Stimulated activated effector memory CD8-positive, alpha-beta T cell treated with anti-CD3 and anti-CD28 coated beads, Interleukin-12 subunit alpha, Interleukin-12 subunit beta, amount 100 ng/mL, for 72 hours (primary cell): Measurements from ENCODE around the gene TMEM204.
"Not testable (repeated sequence)": the region's sequence is repeated elsewhere in the genome, so short reads cannot be mapped to it uniquely, and the experiment has no call there.

Experiments used
- ATAC-seq: fragments of 150-1000 bp; cut with Tn5 transposase; 2 replicates; pipeline ENCODE4 v1.10.0; 2021
- DNase-seq, 2 donors: peaks; one replicate each; pipeline ENCODE4 v3.0.0; 2021 to 2022; ENCODE audit warnings: low spot score in 2 of 2
- H3K27ac Mint-ChIP-seq: one replicate; pipeline ENCODE4 v1.8.0; 2022; ENCODE audit warnings: mild to moderate bottlenecking, mixed read lengths
- H3K36me3 Mint-ChIP-seq: one replicate; pipeline ENCODE4 v1.8.0; 2022; ENCODE audit warnings: mild to moderate bottlenecking, mixed read lengths
- H3K4me1 Mint-ChIP-seq: one replicate; pipeline ENCODE4 v1.8.0; 2022; ENCODE audit warnings: mixed read lengths
- H3K4me3 Mint-ChIP-seq: one replicate; pipeline ENCODE4 v1.8.0; 2022; ENCODE audit warnings: mild to moderate bottlenecking, mixed read lengths
- H3K9me3 Mint-ChIP-seq: one replicate; pipeline ENCODE4 v1.8.0; 2022; ENCODE audit warnings: mixed read lengths

The TMEM204 gene

DNA sequence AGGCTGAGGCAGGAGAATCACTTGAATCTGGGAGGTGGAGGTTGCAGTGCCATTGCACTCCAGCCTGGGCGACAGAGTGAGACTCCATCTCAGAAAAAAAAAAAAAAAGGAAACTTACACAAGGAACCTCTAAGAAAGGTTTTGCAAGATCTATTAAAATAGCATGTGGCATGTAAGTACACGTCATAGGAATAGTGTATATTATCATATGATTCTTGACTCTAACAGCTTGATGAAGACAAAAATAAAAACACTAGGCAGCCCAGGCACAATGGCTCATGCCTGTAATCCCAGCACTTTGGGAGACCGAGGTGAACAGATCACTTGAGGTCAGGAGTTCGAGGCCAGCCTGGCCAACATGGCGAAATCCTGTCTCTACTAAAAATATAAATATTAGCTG, 62.0 kb downstream of the TMEM204 start:
- ATAC-seq, H3K27ac Mint-ChIP-seq, DNase-seq, H3K9me3 Mint-ChIP-seq, H3K4me1 Mint-ChIP-seq, H3K4me3 Mint-ChIP-seq, H3K36me3 Mint-ChIP-seq: not testable (repeated sequence)

GRCh38 chr16:1596516-1596915, 63.0 kb downstream of the TMEM204 start:
- H3K4me1 Mint-ChIP-seq: no peaks in the 10 kb centered on the region
- no peak overlapping the region for H3K27ac Mint-ChIP-seq
- no peak for DNase-seq
- no peaks in the 10 kb centered on the region for H3K36me3 Mint-ChIP-seq
- ATAC-seq: no peak
- H3K4me3 Mint-ChIP-seq: no peak overlapping the region
- no peaks in the 10 kb centered on the region for H3K9me3 Mint-ChIP-seq

DNA sequence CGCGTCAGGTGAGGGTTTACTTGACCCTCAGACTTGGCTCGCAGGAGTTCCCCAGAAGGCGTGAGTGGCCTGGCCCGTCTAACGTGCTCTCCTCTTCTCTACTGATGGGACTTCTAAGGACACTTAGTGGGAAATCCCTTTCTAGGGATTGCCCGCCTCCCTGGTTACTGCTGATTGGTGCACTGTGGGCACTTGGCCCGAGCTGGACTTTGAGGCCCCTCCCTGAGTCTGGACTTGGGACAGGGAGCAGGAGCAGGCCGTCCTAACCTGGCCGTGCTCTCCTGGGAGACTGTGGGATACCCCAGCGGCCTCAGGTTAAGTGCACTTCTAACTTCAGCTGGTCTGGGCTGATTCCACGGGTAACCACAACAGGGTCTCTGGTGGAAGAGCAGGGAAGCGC, 63.7 kb downstream of the TMEM204 start:
- H3K27ac Mint-ChIP-seq: no peak overlapping the region
- no peaks in the 10 kb centered on the region for H3K9me3 Mint-ChIP-seq
- no peak overlapping the region for H3K4me3 Mint-ChIP-seq
- no peaks in the 10 kb centered on the region for H3K4me1 Mint-ChIP-seq
- DNase-seq: no peak
- no peaks in the 10 kb centered on the region for H3K36me3 Mint-ChIP-seq
- ATAC-seq: no peak

DNA sequence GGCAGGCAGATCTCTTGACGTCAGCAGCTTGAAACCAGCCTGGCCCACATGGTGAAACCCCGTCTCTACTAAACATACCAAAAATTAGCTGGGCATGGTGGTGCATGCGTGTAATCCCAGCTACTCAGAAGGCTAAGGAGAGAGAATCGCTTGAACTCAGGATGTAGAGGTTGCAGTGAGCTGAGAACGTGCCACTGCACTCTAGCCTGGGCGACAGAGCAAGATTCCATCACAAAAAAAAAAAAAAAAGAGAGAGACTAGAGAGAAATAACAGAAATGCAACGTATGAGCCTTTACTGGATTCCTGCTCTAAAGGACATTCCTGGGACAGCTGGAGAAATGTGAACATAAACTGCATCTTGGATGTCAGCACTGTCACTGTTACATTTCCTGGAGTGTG, 67.6 kb downstream of the TMEM204 start:
- no peak for ATAC-seq
- Mint-ChIP-seq H3K4me3 (no peak overlapping the region), H3K9me3 (no peaks in the 10 kb centered on the region)

DNA sequence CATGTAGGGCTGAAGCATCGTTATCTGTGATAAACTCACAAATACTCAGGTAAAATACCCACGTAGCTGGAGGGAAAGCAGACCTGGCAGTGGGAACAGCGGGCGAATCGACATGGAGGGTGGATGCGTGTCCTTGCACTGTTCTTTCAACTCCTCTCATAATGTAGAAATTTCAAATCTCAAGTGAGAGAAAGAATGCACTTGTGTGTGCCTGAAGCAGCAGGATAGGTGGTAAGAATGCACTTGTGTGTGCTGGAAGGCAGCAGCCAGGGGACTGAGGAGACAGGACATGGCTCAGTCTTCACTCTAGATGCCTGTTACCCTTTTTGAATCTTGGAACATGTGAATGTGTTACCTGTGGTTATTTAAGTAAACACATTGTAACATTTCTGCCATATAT, 68.0 kb downstream of the TMEM204 start:
- H3K9me3 Mint-ChIP-seq: no peaks in the 10 kb centered on the region
- H3K36me3 Mint-ChIP-seq: no peaks in the 10 kb centered on the region
- ATAC-seq (no peak), DNase-seq (no peak)
- H3K4me3 Mint-ChIP-seq: no peak overlapping the region
- no peak overlapping the region for H3K27ac Mint-ChIP-seq
- H3K4me1 Mint-ChIP-seq: no peaks in the 10 kb centered on the region

More for the DNA sequence above, 67.6 kb downstream of the TMEM204 start:
- no peaks in the 10 kb centered on the region for H3K4me1 Mint-ChIP-seq
- DNase-seq: no peak
- no peak overlapping the region for H3K27ac Mint-ChIP-seq
- no peaks in the 10 kb centered on the region for H3K36me3 Mint-ChIP-seq

DNA sequence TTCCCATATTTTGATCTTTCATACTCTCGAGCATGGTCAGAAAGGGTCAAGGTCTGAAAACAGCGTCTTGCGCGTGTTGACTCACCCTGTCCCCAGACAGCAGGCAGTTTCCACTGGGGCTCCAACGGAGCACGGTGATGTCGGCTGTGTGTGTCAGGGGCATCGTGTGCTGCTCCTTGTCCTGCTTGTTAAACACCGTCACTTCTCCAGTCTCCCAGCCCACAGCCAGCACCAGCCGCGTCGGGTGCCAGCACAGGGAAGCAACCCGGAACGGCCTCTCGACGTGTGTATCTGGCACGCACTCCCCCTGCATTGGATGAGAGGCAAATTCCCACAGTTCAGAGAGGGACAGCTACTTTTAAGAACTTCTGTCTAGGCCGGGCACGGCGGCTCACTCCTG, 68.8 kb downstream of the TMEM204 start:
- ATAC-seq (no peak), DNase-seq (no peak)
- Mint-ChIP-seq H3K4me1 (no peaks in the 10 kb centered on the region), H3K36me3 (no peaks in the 10 kb centered on the region), H3K9me3 (no peaks in the 10 kb centered on the region), H3K27ac (no peak overlapping the region), H3K4me3 (no peak overlapping the region)
